OCI-M2 (cell line): ENCODE results near the gene ULK4.
"Not testable (repeated sequence)": the region's sequence is repeated elsewhere in the genome, so short reads cannot be mapped to it uniquely, and the experiment has no call there.

ENCODE experiments used
- DNase-seq: peaks from one replicate; lab custom pipeline; 2025; ENCODE audit not compliant: unreplicated experiment; lab: John Stamatoyannopoulos, UW

ULK4 gene

DNA sequence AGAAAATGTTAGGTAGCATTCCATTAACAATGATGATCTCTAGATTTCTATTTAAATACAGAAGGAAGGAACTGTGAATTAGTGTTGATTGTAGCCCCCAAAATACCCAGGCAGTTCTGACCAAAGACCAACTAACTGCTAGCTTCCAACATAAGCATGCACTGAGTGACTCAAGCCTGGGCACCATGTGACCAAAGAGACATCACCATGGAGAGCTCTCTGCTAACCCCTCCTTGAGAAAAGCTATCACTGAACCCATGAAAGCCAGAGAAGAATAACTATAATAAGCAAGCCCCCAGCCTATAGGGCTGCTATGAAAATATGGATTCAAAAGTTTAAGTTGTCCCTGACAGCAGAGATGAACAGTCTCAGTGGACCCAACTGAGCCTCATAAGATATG lies 310.2 kb downstream of the ULK4 start:
- DNase-seq: no peak

DNA sequence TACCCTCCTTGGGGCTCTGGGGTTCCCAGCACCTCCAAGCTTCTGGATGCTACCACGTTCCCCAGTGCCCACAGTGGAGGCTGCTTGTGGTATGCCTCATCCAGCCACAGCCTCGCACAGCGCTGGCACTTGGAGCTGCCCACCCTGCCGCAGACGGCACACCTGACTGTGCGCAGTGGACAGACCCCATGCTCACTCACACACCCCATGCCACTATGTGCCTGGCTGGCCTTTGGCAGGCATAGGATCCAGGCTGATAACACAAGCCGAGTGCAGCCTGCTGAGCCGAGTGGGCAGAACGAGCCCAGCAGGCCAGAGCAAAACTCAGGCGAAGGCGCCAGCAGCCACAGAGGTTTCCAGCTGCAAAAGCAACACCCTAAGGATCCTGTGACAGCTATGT lies 311.5 kb downstream of the ULK4 start:
- DNase-seq: no peak

DNA sequence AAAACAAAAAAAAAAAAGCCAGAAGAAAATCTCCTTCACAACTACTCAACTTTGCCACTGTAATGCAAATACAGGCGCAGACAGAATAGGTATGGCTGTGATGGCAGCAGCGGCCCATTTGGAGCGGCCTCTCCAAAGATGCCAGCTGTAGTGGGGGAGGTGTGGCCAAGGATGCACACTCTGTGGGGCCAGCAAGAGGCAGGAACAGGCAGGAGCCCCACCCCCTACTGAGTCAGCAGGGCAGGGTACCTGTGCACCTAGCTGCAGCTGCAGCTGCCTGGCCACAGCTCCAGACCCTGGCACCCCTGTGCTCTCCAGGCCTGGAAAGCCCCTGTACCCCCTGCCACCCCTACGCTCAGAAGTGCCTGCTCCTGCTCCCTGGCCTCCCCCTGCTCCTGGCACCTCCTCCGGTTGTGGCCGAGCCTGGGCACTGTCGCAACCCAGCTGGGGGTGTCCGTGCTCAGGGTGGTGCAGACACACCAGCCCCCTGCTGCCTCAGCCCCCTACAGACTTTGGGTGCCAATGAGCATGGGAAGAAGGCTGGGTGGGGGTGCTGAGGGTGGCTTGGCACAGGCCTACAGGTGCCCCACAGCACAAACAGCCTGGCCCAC lies 312.7 kb downstream of the ULK4 start:
- DNase-seq: no peak

DNA sequence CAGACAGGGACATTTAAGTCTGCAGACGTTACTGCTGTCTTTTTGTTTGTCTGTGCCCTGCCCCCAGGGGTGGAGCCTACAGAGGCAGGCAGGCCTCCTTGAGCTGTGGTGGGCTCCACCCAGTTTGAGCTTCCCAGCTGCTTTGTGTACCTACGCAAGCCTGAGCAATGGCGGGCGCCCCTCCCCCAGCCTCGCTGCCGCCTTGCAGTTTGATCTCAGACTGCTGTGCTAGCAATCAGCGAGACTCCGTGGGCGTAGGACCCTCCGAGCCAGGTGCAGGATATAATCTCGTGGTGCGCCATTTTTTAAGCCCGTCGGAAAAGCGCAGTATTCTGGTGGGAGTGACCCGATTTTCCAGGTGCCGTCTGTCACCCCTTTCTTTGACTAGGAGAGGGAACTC lies 314.2 kb downstream of the ULK4 start:
- not testable (repeated sequence) for DNase-seq

DNA sequence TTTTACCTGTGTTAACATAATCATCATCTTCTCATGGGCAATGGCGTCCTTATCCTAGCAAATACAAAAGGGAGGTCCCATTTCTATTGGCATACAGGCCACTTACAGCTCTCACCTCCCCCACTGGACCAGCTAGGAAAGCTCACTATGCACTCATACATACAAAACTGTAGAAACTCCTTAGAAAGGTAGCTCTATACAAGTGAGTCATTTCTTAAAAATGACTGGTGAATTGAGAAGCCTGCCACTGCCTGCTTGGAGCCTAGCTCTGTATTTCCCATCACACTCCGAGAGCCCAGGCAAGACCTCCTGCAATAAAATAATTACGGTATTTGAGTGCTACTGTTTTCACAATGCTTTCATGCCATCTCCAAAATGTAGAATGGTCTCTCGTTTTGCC lies 321.8 kb downstream of the ULK4 start:
- DNase-seq: no peak

DNA sequence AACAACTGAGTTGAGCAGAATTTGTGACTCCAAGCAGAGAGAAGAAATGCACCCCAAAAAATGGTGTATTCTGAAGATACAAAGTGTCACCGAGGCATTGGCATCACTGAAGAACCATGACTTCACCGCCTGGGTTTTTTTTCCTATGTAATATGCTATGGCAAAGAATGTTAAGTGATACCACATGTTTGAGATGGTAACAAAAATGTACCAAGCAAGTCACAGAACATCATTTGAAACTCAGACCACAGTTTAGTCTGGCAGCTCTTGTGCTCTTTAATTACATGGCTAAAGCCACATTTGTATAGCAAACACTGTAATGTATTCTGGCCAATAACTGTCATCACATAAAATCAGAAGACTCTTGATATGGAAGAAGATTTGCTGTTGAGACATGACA lies 323.5 kb downstream of the ULK4 start:
- DNase-seq: no peak

DNA sequence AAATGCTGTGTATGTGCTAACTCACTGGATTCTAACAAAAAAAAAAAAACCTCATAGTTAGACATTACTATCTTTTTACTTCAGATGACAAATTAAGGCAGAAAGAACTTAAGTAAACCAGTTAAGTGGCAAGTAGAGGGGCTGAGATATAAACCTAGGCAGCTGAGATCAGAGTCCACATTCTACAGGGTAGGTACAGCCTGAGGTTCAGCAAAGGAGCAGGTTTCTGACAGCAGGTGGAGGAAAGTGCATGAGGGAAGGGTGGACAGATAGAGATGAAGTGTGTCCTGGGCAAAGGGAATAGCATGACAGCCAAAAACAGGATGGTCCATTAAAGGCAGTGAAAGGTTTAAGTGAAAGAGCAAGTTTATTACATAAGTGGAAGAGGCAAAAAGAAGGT lies 329.2 kb downstream of the ULK4 start:
- DNase-seq: no peak

DNA sequence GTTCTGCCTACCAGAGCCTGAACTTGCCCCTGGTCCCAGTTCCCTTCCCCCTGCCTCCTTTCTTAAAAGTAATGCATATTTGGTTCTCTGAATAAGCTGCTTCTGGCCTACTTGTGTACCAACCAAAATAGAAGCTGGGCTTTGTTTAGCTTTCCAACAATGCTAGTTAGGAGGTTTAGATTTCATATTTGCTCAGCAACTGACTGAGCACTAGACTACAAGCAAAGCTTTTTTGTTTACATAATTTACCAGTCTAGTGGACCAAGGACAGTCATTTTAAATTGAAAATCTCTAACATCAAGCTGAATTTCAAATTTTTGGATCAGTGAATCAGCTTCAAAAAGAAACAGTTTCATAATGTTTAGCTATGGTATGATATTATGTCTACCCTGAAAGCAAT lies 331.2 kb downstream of the ULK4 start:
- DNase-seq: no peak

DNA sequence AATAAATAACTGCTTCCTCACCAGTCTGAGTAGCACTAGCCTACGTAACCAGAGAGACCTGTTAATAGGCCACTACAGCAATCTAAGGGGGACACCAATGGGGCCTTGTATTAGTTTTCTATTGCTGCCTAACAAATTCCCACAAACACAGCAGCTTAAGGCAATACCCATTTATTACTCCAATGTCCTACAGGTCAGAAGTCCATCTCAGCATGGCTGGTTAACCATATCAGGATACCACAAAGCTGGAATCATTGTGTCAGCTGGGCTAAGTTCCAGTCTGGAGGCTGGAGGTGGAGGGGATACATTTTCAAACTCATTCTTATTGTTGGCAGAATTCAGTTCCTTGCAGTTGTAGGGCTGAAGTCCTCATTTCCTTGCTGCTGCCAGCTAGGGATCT lies 331.9 kb downstream of the ULK4 start:
- DNase-seq: no peak

DNA sequence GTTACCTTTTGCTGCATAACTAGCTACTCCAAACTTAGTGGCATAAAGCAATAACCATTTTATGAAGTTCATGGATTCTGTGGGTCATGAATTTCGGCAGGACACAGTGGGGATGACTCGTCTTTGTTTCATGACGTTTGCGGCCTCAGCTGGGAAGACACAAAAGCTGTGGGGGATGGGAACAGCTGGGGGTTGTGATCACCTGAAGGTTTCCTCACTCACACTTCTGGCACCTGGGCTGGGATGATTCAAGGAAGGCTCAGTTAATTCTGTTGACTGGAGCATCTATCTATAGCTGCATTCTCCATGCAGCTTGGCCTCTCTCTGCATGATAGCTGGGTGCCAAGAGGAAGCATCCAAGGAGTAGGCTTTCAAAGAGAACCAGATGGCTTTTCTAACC lies 332.8 kb downstream of the ULK4 start:
- DNase-seq: no peak

DNA sequence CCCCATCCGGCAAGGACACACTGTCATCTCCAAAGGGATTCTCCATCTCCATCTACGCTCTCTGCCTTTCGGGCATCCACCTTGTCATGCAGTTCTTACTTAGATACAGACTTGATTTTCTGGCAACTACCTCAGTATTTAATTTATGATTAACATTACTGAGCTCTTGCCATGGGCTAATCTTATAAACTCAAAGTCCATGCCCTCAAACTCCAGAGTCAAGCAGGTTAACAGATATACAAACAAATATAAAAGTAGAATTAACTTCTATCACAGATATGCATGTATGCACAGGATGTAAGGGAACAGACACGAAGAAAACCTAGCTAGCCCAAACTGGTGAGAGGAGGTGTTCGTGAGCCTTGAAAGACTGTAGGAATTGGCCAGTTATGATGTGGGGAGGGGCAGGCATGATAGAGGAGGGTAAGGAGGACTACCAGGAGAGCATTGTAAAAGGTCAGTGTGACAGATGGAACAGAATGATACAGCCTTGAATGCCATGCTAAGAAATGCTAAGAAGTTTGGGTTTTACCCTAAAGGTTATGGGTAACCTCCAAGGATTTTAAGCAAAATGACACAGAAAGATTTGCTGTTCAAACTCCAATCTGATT lies 334.3 kb downstream of the ULK4 start:
- no peak for DNase-seq

DNA sequence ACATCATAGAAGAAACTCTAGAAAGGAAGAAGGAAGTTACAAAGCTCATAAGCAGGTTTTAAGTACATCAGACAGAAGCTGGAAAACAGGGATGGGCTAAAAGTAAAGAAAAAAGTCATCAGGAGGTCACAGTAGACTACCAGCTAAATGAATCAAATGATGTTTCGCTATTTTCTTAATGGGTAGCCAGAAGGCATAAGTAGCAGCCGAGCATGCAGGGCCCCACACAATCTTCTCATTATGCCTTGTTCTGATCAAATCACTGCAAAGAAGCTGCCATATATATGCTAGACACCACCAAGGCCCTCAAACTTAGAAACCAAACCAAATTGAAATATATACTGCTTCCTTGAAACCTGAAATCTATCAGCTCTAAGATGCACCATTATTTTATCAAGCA lies 349.1 kb downstream of the ULK4 start:
- no peak for DNase-seq

DNA sequence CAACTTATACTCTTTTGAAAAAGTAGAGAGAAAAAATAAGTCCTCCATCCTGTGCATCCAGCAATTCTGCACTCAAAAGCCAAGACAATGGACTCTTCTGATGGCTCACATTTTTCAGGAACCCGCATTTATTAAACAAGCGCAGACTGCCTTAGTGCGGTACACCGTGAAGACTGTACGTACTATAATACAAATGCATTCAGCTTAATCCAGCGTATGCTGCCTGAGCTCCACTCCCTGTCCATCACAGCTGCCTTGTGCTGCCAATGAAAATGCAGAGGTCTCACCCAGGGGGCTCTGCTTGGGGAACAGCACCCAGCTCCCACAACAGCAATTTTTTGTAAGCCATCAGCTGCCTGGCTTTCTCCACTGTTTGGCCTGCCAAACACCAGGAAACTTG lies 350.9 kb downstream of the ULK4 start:
- no peak for DNase-seq

DNA sequence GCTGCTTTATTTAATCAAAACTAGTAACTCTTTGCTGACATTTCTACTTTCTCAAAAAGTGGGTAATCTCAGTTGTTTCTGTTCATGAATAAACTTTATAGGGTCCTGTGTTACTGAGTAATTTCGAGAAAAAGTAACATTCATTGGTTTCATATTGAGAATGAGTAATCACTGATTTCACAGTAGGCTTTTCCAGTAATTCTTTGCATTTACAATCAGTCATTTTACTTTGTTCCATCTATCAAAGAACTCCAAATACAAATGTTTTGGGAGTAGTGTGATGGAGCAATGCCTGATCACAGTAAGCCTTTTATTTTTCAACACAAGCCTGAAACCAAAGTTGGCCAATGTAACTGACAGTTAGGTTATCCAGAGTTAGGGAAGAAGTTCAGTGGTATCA lies 353.6 kb downstream of the ULK4 start:
- DNase-seq: no peak

DNA sequence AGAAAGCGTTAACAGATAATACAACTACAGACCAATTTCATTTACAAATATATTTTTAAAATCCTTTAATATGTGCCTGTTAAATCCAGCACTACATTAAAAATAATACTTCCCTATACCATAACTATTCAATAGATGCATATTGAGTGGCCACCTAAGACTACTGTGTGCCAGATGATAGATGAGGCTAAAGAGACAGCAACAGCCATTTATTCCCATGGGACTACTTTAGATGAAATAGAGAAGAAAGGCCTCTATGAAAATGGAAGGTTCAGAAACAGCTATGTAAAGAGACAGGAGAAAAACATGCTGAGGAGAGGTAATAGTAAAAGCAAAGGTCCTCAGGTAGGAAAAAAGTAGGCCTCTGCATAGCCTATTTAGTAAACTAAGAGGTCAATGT lies 358.1 kb downstream of the ULK4 start:
- DNase-seq: no peak

DNA sequence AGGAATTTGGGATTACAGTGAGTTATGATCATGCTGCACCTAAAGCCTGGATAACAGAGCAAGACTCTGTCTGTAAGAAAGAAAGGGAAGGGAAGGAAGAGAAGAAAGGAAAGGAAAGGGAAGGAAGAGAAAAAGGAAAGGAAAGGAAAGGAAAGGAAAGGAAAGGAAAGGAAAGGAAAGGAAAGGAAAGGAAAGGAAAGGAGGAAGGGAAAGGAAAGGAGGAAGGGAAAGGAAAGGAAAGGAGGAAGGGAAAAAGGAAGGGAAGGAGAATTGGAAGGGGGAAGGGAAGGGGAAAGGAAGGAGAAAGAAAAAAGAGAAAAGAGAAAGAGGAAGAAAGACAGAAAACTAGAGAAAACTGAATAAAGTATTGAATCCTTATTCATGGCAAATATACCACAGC lies 359.8 kb downstream of the ULK4 start:
- DNase-seq: no peak

DNA sequence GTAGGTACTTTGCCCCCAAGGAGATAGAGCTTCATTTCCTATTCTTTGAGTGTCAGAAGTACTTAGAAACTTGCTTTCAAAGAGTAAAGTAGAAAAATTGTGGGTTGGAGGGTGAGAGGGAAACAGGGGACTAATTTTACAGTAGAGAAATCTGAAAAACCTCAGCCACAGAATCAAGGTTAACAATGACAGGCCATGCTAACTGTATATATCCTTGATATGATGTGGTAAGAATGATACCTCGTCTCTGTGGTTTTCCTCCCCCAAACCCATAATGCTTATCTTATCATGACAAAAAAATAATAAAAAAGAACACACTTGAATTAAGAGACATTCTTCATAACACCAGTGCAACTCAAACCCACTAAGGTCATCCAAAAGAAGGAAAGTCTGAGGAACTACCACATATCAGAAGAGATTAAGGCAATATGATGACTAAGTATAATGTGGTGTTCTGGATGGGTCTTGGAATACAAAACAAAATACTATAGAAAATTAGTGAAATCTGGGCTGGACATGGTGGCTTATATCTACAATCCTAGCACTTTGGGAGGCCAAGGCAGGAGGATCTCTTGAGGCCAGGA lies 360.4 kb downstream of the ULK4 start:
- no peak for DNase-seq

DNA sequence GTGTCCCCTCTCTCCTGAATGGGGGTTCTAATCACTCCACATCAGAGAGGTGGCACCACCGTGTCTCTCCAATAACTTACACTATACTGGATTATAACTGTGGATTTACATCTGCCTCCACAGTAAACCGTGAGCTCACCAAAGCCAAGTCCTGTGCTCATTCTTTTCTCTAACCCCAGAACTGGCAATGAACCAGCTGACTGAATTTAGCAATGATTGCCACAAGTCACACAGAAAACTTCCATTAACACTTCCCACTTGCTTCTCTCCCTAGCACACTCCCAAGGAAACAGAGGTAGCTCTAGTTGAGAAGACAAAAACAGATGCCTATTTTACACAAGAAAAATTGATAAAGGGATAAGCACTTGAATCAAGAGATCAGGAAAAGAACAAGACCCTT lies 361.3 kb downstream of the ULK4 start:
- no peak for DNase-seq

DNA sequence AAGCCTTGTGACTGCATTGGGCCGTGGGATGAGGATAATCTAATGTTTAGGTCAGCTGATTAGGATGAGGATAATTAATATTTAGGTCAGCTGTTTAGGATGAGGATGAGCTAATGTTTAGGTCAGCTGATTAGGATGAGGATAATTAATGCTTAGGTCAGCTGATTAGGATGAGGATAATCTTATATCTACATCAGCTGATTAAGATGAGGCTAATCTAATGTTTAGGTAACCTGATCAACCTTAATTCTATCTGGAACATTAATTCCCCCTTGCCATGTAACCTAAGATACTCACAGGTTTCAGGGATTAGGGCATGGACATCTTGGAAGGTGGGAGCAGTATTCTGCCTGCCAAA lies 362.8 kb downstream of the ULK4 start:
- DNase-seq: no peak

DNA sequence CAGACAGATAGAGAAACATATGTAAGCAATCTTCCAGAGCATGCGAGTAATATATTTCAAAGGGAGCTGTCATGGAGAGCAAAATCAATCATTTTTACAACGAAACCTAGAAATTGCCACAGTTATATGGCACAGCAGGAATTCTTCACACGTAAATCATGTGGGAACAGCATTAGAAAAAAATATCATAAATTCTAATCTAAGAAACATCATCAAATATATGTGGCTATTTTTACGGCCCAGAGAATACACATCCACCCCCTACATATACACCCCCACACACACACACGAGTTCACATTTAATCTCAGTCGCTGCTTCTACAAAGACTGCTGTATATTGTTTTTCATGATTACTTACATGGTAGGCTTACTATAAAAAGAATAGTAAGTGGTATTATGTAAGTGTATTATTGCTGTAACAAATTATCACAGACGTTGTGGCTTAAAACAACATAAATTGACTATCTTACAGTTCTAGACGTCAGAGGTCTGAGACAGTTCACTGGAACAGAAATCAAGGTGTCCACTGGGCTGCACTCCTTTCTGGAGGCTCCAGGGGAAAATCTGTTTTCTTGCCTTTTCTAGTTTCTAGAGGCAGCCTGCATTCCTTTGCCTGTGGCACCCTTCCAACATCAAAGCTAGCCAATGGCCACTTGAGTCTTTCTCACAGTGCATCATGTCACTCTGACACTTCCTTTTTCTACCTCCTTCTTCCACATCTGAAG lies 363.3 kb downstream of the ULK4 start:
- no peak for DNase-seq

DNA sequence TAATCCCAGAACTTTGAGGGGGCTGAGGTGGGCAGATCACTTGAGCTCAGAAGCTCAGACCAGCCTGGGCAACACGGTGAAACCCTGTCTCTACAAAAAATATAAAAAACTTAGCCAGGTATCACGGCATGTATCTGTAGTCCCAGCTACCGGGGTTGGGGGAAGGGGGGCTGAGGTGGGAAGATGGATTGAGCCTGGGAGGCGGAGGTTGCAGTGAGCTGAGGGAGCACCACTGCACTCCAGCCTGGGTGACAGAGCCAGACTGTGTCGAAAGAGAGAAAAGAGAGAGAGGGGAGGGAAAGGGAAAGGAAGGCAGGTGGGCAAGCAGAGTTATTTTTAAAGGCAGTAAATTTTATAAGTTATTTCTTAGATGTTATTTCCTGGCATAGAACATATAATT lies 368.1 kb downstream of the ULK4 start:
- no peak for DNase-seq

DNA sequence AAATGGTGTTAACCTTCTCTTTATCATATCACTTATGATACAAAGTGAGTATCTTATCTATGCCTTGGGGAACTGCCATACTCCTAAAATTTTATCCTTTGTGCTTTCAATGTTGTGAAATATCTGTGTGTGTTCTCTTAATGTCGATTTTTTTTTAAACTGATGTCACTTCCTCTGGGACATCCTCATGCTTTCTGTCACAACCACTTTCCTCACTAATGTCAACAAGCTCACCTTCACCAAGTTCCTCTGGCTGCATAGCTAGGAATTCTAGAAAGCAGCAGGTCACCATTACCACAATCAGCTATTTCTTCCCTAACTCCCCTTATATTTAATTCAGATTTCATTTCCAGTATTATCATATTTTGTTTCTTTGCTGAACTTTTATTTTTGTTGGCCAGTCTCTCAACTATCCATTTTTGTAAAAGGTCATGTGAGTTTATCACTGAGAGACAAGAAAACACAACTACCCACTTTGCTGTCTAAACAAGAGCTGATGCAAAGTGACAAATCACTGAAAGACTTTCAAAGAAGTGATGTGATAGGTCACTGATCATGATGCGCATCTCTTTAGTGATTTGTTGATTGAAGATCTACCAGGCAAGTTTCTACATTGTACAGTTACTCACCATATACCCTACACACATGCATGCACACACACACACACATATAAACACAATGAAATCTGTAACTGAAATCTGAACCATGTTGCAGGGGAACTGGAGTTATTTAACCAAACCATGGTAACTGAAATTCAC lies 369.0 kb downstream of the ULK4 start:
- no peak for DNase-seq
